ENCODE results near the gene ADAMTS2. TPM values are rescaled to one million over a fixed set of nuclear protein-coding genes. Genes with fewer than 3 reads are reported as not detected.

The ADAMTS2 gene
- total and polyA plus RNA-seq, 10 donors, result 4.0 to 101 (median 47.5) TPM

DNA sequence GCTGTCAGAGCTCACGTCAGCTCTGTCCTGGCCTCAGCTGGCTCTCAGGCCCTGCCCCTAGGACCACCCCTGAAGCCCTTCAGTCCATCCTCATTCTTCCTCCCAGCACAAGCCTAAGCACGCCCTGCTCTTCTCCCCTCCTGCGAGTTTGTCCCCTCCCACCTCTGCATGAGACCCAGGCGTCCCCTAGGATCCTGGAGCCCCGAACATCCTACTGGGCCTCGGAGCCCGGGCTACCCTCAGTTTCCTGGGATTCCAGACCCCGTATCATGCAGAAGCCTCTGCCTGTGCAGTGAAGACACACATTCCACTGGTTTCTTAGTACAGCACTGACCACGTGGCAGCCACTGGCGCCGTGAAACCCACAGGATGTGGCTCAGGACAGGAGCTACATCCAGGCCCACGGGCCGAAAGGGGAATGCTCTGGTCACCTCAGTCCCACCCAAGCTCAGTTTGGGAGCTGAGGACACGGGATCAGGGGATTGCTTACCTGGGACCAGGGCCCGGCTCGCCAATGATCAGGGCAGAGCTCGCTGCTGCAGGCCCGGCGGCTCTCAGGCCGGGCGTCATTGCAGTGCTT is 220.9 kb downstream of the ADAMTS2 start:
- H3K27ac ChIP-seq, result no peak overlapping the region
- DNase-seq, result no peak
- peaks cover 0 to 100% (median 3%) of the 10 kb centered on the region in 6 donors for H3K36me3 ChIP-seq

DNA sequence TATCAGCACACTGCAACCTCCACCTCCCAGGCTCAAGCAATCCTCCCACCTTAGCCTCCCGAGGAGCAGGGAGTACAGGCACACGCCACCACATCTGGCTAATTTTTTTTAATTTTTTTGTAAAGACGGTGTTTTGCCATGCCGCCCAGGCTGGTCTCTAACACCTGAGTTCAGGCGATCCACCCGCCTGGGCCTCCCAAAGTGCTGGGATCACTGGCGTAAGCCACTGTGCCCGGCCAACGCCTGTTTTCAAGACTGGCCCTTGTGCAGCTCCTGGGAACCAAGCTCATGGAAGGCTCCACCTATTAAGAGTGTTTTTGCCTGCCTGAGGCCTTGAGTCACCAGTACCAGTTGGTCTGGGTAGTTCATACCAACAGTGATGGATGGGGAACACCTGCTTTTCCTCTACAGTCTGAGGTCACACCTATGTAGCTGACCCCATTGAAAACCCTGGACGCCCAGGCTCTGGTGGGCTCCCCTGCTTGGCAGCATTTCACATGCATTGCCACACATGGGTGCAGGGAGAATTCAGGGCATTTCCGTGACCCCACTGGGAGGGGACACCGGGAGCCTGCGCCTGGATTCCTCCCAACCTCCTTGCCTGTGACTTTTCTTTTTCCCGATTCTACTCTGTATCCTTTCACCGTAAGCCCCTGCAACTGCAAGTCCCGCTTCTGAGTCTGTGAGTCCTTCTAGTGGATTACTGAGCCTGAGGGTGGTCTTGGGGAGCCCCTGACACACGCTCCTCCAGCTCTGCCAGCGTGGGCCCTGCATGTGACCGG is 221.6 kb downstream of the ADAMTS2 start:
- TF ChIP-seq, protein P1, sequence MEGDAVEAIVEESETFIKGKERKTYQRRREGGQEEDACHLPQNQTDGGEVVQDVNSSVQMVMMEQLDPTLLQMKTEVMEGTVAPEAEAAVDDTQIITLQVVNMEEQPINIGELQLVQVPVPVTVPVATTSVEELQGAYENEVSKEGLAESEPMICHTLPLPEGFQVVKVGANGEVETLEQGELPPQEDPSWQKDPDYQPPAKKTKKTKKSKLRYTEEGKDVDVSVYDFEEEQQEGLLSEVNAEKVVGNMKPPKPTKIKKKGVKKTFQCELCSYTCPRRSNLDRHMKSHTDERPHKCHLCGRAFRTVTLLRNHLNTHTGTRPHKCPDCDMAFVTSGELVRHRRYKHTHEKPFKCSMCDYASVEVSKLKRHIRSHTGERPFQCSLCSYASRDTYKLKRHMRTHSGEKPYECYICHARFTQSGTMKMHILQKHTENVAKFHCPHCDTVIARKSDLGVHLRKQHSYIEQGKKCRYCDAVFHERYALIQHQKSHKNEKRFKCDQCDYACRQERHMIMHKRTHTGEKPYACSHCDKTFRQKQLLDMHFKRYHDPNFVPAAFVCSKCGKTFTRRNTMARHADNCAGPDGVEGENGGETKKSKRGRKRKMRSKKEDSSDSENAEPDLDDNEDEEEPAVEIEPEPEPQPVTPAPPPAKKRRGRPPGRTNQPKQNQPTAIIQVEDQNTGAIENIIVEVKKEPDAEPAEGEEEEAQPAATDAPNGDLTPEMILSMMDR (IDR thresholded peaks at IDR 0.05 in 8 of 11, conservative IDR thresholded peaks at IDR 0.05 in 3 of 11), result no peak
- TF ChIP-seq POLR2A (IDR thresholded peaks at IDR 0.05), result no peak
- TF ChIP-seq POLR2AphosphoS5 (IDR thresholded peaks at IDR 0.05), result no peak
- Histone ChIP-seq H3K27ac (no peak overlapping the region), H3K9me3 (peaks cover 0 to 71% (median 16%) of the 10 kb centered on the region in 8 donors), H3K36me3 (peaks cover 0 to 95% (median 3%) of the 10 kb centered on the region in 6 donors), H3K4me1 (no peaks in the 10 kb centered on the region), H3K27me3 (replicated peaks in 1 of 7) (no peaks in the 10 kb centered on the region), H3K4me3 (no peak overlapping the region)
- WGBS, 5 donors, result 87 to 96% (median 93%) methylated on average over 18 to 19 of the region's 19 CpGs
- DNase-seq, result no peak
- intact Hi-C loops (cut with DNase I; ENCODE audit: low total_unique reads), result no loop called here

More for the DNA sequence above, 220.9 kb downstream of the ADAMTS2 start:
- intact Hi-C loops (cut with DNase I; ENCODE audit: low total_unique reads), result no loop called here
- Histone ChIP-seq H3K4me1 (no peaks in the 10 kb centered on the region), H3K27me3 (replicated peaks in 1 of 7) (no peaks in the 10 kb centered on the region), H3K9me3 (peaks cover 0 to 65% (median 16%) of the 10 kb centered on the region in 8 donors), H3K4me3 (no peak overlapping the region)
- WGBS, 5 donors, result 90 to 95% (median 91%) methylated on average over 12 to 21 of the region's 21 CpGs
- TF ChIP-seq POLR2AphosphoS5 (IDR thresholded peaks at IDR 0.05) (no peak), POLR2A (IDR thresholded peaks at IDR 0.05) (no peak)
- TF ChIP-seq, protein P1 (IDR thresholded peaks at IDR 0.05 in 8 of 11, conservative IDR thresholded peaks at IDR 0.05 in 3 of 11), result no peak

DNA sequence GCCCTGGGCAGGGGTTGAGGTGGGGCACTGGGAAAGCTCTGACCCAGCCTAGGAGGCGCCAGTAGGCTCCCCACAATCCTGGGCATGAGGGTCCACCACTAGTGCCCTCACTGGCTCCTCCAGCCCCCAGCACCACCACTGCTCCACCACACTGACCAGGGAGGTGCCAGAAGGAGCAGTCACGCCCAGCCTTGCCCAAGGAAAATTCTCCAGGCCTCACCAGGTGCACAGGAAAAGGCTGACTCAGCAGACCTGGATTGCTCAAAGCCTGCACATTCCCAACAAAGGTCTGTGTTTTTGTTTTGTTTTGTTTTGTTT is 222.2 kb downstream of the ADAMTS2 start:
- no peaks in the 10 kb centered on the region for H3K4me1 ChIP-seq
- no peak overlapping the region for H3K4me3 ChIP-seq
- H3K9me3 ChIP-seq, result peaks cover 0 to 74% (median 16%) of the 10 kb centered on the region in 8 donors
- no peaks in the 10 kb centered on the region for H3K27me3 ChIP-seq (replicated peaks in 1 of 7)
- no peak for DNase-seq
- intact Hi-C loops (cut with DNase I; ENCODE audit: low total_unique reads), result no loop called here
- no peak overlapping the region for H3K27ac ChIP-seq
- H3K36me3 ChIP-seq, result peaks cover 0 to 91% (median 3%) of the 10 kb centered on the region in 6 donors
- TF ChIP-seq POLR2A (IDR thresholded peaks at IDR 0.05), result no peak
- TF ChIP-seq, protein P1 (IDR thresholded peaks at IDR 0.05 in 8 of 11, conservative IDR thresholded peaks at IDR 0.05 in 3 of 11), result no peak
- WGBS, 5 donors, result 68 to 79% (median 71%) methylated on average over 2 of the region's 2 CpGs

DNA sequence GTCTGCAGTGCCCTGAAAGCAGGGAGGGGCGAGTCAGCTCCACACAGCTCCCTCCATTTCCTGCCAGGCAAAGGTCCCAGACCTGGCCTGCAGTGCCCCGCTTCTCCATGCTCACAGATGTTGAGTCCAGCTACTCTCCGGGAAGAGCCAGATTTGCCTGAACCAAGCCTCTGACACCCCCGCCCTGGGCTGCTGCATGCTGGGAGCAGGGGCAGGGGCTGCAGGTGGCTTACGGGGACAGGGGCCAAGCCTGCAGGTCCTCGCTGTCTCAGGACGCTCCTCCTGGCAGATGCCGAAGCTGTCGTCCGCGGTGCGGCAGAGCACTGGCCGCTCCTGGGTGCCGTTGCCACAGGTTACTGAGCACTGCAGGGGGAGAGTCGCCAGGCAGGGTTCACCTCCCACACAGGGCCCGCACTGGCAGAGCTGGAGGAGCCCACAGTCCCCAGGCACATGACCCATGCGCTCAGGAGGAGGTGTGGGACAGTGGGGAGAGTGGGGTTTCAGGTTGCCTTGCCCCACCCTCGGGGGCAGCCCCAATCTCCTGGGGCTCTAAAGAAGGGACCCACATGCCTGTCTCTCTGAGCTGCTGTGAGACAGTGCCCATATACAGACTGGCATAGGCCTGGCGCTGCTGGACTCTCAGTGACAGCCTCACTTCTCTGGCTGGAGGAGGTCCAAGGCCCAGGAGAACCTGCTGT is 222.7 kb downstream of the ADAMTS2 start:
- no peaks in the 10 kb centered on the region for H3K4me1 ChIP-seq
- H3K27ac ChIP-seq, result no peak overlapping the region
- H3K27me3 ChIP-seq (replicated peaks in 1 of 7), result no peaks in the 10 kb centered on the region
- WGBS, 5 donors, result 83 to 93% (median 90%) methylated on average over 5 to 19 of the region's 19 CpGs
- no peak overlapping the region for H3K4me3 ChIP-seq
- peaks cover 0 to 91% (median 3%) of the 10 kb centered on the region in 6 donors for H3K36me3 ChIP-seq
- intact Hi-C loops (cut with DNase I; ENCODE audit: low total_unique reads), result no loop called here
- H3K9me3 ChIP-seq, result peaks cover 0 to 79% (median 16%) of the 10 kb centered on the region in 8 donors
- DNase-seq, result peak; percentile 38
- TF ChIP-seq, protein P1 (IDR thresholded peaks at IDR 0.05 in 8 of 11, conservative IDR thresholded peaks at IDR 0.05 in 3 of 11), result no peak
- TF ChIP-seq POLR2A (IDR thresholded peaks at IDR 0.05) (no peak), POLR2AphosphoS5 (IDR thresholded peaks at IDR 0.05) (no peak)
